Neutrophil (primary cell): ENCODE results near the gene PDE11A.
"Not testable (repeated sequence)": the region's sequence is repeated elsewhere in the genome, so short reads cannot be mapped to it uniquely, and the experiment has no call there.

Experiments used
- H3K27ac ChIP-seq: fragments of 200-600 bp; sonication (generic); 2 replicates; pipeline ENCODE4 v1.5.1; 2016; ENCODE audit warnings: mild to moderate bottlenecking, moderate library complexity
- H3K27me3 ChIP-seq: fragments of 200-600 bp; sonication (generic); 2 replicates; pipeline ENCODE4 v1.6.0; 2016; ENCODE audit warnings: mild to moderate bottlenecking
- H3K36me3 ChIP-seq: fragments of 200-600 bp; sonication (generic); 2 replicates; pipeline ENCODE4 v1.5.1; 2017
- H3K4me1 ChIP-seq, 2 experiments: fragments of 200-600 bp in 1 of 2; sonication (generic) in 1 of 2; 1 replicate in 1 of 2; 2 replicates in 1 of 2; pipeline versions ENCODE4 v1.5.1 to v1.6.1; 2013 to 2016; ENCODE audit warnings: low read depth in 1 of 2, low read length in 1 of 2, mild to moderate bottlenecking in 1 of 2, moderate library complexity in 1 of 2; ENCODE audit not compliant: control insufficient read depth in 1 of 2, insufficient read depth in 1 of 2
- H3K4me3 ChIP-seq, 2 experiments: fragments of 200-600 bp in 1 of 2; sonication (generic) in 1 of 2; 1 replicate in 1 of 2; 2 replicates in 1 of 2; pipeline ENCODE4 v1.5.1; 2013 to 2016; ENCODE audit warnings: low read depth in 1 of 2, low read length in 1 of 2, mild to moderate bottlenecking in 1 of 2, moderate library complexity in 1 of 2
- H3K9me3 ChIP-seq: fragments of 200-600 bp; sonication (generic); 2 replicates; pipeline ENCODE4 v1.5.1; 2016
- CTCF ChIP-seq: fragments of 200-600 bp; sonication (generic); IDR thresholded peaks from 2 replicates; pipeline ENCODE4 v1.5.1; 2016; ENCODE audit warnings: antibody characterized with exemption

The PDE11A gene

GRCh38 chr2:177797808-177798207, 274.8 kb downstream of the PDE11A start:
- Histone ChIP-seq H3K9me3 (no peaks in the 10 kb centered on the region), H3K27ac (no peak overlapping the region), H3K4me1 (no peaks in the 10 kb centered on the region), H3K27me3 (peaks cover 10% of the 10 kb centered on the region), H3K36me3 (no peaks in the 10 kb centered on the region), H3K4me3 (no peak overlapping the region)
- TF ChIP-seq CTCF, result no peak

GRCh38 chr2:177796654-177797415, 275.7 kb downstream of the PDE11A start:
- Histone ChIP-seq H3K4me1 (no peaks in the 10 kb centered on the region), H3K4me3 (no peak overlapping the region), H3K27me3 (peaks cover 10% of the 10 kb centered on the region), H3K27ac (no peak overlapping the region), H3K36me3 (no peaks in the 10 kb centered on the region), H3K9me3 (no peaks in the 10 kb centered on the region)
- TF ChIP-seq CTCF, result no peak

GRCh38 chr2:177796011-177796410, 276.6 kb downstream of the PDE11A start:
- no peaks in the 10 kb centered on the region for H3K36me3 ChIP-seq
- H3K4me1 ChIP-seq, result no peaks in the 10 kb centered on the region
- TF ChIP-seq CTCF, result no peak
- H3K27me3 ChIP-seq, result peaks cover 10% of the 10 kb centered on the region
- no peaks in the 10 kb centered on the region for H3K9me3 ChIP-seq
- H3K27ac ChIP-seq, result no peak overlapping the region
- no peak overlapping the region for H3K4me3 ChIP-seq

- not testable (repeated sequence) for H3K36me3 ChIP-seq, H3K27ac ChIP-seq, H3K27me3 ChIP-seq, H3K4me3 ChIP-seq, H3K9me3 ChIP-seq
- peaks cover 9 to 16% of the 10 kb centered on the region in 2 experiments for H3K4me1 ChIP-seq
Measured at GRCh38 chr2:177785143-177785542, 287.4 kb downstream of the PDE11A start.

GRCh38 chr2:177784745-177785067, 287.9 kb downstream of the PDE11A start:
- H3K4me1 ChIP-seq, result peaks cover 9 to 16% of the 10 kb centered on the region in 2 experiments
- H3K27me3 ChIP-seq, result no peaks in the 10 kb centered on the region
- no peaks in the 10 kb centered on the region for H3K36me3 ChIP-seq
- no peaks in the 10 kb centered on the region for H3K9me3 ChIP-seq
- no peak overlapping the region for H3K4me3 ChIP-seq
- no peak overlapping the region for H3K27ac ChIP-seq
- TF ChIP-seq CTCF, result no peak

- no peak overlapping the region for H3K4me3 ChIP-seq
- H3K4me1 ChIP-seq, result peaks cover 9 to 16% of the 10 kb centered on the region in 2 experiments
- H3K27me3 ChIP-seq, result no peaks in the 10 kb centered on the region
- no peaks in the 10 kb centered on the region for H3K9me3 ChIP-seq
- no peak overlapping the region for H3K27ac ChIP-seq
- H3K36me3 ChIP-seq, result no peaks in the 10 kb centered on the region
- no peak for TF ChIP-seq CTCF
Measured at GRCh38 chr2:177783835-177784744, 288.5 kb downstream of the PDE11A start.
